ENCODE measurements around the gene CFAP97D1.

- TF ChIP-seq CTCF (tag by site-specific recombination; IDR thresholded peaks at IDR 0.05) (no peak), ZNF639 (tag by site-specific recombination; IDR thresholded peaks at IDR 0.05) (no peak), ZNF660 (tag by site-specific recombination; IDR thresholded peaks at IDR 0.05) (no peak), ZSCAN5A (tag by site-specific recombination; IDR thresholded peaks at IDR 0.05) (no peak), KLF1 (tag by site-specific recombination; IDR thresholded peaks at IDR 0.05) (peak; percentile 37; the same call in 1 of the 2 replicates), ZNF121 (tag by site-specific recombination; IDR thresholded peaks at IDR 0.05) (no peak), ELK4 (IDR thresholded peaks at IDR 0.05; ENCODE audit: borderline replicate concordance, low read depth, low read length) (no peak), ZNF549 (tag by site-specific recombination; IDR thresholded peaks at IDR 0.05) (no peak), TRIM28 (IDR thresholded peaks at IDR 0.05; ENCODE audit: borderline replicate concordance, low read length) (no peak), ZNF501 (tag by site-specific recombination; IDR thresholded peaks at IDR 0.05) (no peak), KLF7 (tag by site-specific recombination; IDR thresholded peaks at IDR 0.05; ENCODE audit: borderline replicate concordance) (peak; percentile 75; the same call in 1 of the 2 replicates), FEZF1 (tag by site-specific recombination; IDR thresholded peaks at IDR 0.05) (no peak)
Observed at GRCh38 chr17:43791589-43791988, 11.4 kb downstream of the CFAP97D1 start.

Measured in HEK293 (cell line).